Left renal cortex interstitium (tissue), 4 donors: Measurements from ENCODE around the gene SERPINA10. TPM values are rescaled to one million over a fixed set of nuclear protein-coding genes. Genes with fewer than 3 reads are reported as not detected.
"Not testable (repeated sequence)": the region's sequence is repeated elsewhere in the genome, so short reads cannot be mapped to it uniquely, and the experiment has no call there.

ENCODE experiments used
- DNase-seq, 4 donors: peaks; one replicate each; pipeline ENCODE4 v3.0.0-alpha.2; 2013; ENCODE audit warnings: low read depth in 4 of 4, low spot score in 2 of 4, missing footprints in 1 of 4
- polyA plus RNA-seq, 4 donors: library from polyadenylated mRNA; unstranded; fragments of 120-200 nt; gene quantifications; one replicate each; pipeline ENCODE4 v1.2.1, GENCODE V29; 2013; ENCODE audit not compliant: insufficient read length in 4 of 4

Gene SERPINA10
- polyA plus RNA-seq, 4 donors, result 0.06 to 0.78 (median 0.21) TPM

DNA sequence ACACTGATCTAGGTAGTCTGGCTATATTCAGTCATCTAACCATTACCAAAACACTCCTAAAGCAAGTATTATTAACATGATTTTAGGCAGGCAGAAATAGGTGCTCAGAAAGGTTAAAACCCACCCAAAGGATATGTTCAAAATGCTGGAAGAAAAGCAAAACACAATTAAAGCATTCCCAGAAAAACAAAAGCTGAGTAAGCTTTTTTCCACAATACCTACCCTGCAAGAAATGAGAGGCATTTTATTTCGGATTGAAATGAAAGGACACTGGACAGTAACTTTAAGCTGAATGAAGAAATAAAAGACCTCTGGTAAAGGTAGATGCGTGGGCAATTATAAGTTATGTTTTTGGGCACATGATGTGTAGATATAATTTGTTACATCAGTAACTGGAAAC, 21.8 kb upstream of the SERPINA10 start:
- no peak for DNase-seq

DNA sequence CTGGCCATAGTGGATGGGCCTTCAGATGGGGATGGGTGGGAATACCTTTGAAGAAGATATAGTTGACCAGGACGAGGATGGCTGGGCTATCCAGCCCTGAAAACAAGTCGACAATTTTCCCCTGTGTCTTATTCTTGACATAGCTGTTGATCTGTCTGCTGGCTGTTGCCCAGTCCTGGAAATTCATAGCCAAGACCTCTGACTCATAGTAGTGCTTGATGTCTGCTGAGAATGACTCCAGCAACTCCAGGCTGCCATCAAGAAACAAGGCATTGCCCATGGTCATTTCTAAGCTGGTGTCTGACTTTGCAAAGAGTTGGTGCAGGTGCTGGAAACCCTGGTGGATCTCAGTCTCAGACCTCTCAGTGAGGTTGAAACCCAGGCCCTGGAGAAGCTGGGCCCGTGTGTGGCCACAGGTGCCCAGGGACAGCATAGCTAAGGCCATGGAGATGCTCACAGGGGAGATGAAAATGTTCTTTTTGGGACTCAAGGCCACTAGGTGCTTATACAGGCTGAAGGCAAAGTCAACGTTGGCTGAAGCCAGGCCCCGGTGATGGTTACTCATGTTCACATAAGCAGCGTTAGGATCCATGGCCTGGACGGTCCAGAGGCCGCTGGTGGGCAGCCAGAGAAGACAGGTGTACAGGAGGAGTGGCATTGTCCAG, 21.1 kb upstream of the SERPINA10 start:
- DNase-seq, result no peak

GRCh38 chr14:94312481-94313246, 19.6 kb upstream of the SERPINA10 start:
- DNase-seq, result no peak

- DNase-seq, result no peak
These were observed 17.2 kb upstream of the SERPINA10 start for GRCh38 chr14:94310248-94310647.

DNA sequence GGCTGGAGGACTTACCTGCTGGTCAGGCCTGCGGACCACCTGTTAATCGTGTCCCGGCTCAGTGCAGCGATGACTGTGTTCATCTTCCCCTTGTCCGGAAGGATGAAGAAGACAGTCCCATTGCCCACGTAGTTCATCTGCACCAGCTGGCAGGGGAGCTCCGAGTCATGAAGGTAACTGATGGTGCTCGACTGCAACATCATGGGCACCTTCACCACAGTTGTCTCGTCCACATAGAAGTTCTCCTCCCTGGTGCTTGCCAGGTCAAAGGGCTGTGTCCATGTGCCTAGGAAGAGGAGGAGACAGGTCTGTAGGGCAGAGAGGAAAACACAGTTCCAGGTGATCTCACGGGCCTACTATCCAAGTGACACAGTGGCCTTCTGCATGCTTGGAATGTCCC, 16.7 kb upstream of the SERPINA10 start:
- no peak for DNase-seq

- no peak for DNase-seq
These were observed 14.4 kb upstream of the SERPINA10 start for GRCh38 chr14:94307410-94307992.

DNA sequence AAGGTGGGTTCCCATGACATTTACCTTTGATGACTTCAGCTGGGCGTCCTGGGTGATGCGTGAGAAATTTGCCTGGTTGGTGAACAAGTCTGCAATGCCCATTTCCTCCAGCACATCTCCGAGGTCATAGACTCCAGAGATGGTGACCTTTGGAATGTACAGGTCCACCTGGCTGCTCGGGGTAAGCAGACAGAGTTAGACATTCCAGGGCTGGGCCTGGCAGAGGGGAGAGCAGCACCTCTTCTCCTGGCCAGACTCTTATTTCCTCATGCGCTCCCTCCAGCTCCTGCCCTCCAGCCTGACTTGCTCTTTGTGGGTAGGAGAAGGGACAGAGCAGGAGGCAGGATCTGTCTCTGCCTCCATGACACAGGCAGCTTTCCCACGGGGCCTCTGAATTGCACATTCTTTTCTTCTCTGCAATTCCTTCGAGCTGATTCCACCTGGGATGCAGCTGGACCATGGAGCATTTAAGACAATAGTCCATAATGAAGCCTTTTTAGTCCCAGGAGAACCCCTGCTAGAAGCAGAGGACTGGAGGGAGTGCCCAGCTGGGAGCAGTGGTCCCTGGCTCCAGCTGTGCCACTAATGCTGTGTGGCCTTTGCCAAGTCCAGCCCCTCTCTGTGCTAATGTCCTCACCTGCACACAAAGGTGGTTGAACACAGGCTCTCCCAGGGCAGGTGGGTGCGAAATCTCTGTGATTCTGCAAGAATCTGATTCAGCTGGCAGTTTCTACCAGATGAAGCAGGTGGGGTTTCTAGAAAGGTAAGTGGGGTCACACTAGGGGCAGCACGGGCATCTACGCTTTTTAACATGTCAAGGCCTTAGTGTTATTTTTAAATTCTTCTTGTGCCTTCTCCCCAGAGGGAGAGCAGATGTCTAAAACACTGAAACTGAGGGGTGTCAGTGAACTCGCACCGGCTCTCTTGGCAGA, 13.2 kb upstream of the SERPINA10 start:
- DNase-seq, result no peak

DNA sequence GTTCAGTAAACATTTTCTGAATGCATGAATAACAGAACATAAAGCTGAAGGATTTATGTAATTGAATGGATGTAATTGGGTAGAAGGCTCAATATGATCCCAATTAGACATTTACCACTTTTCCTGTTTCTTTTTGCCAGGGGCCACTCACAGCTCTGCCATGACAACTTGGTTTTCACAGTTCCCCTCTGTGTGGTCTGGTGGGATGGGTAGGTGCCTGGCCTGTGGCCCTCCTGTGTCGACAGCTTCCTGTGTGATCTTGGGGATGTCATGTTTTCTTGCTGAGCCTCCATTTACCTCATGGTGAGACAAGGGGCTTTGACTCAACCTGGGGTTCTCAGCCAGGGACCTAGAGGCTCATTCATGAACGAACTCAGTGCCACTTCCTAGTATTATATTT, 12.6 kb upstream of the SERPINA10 start:
- no peak for DNase-seq

DNA sequence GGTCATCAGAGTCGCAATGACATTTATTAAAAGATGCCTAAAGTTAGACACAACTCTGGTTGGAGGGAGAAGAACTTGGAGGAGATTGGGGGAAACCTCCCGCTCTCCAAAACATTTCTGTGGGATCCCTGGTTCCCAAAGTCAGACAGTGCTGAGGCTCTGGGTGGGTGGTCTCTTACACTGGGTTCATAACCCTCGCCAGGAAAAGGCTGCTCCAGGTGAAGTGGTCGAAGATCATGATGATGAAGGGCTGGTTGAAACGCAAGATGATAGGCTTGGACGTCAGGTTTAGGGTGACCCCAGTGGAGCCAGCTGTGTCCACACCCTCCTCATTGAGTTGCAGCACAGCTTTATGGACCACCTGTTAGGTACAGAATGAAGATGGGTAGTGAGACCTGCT, 11.2 kb upstream of the SERPINA10 start:
- no peak for DNase-seq

- DNase-seq, result no peak
These were observed 10.0 kb upstream of the SERPINA10 start for GRCh38 chr14:94303111-94303510.

GRCh38 chr14:94298130-94298529, 5.1 kb upstream of the SERPINA10 start:
- no peak for DNase-seq

GRCh38 chr14:94296181-94296545, 3.1 kb upstream of the SERPINA10 start:
- not testable (repeated sequence) for DNase-seq

DNA sequence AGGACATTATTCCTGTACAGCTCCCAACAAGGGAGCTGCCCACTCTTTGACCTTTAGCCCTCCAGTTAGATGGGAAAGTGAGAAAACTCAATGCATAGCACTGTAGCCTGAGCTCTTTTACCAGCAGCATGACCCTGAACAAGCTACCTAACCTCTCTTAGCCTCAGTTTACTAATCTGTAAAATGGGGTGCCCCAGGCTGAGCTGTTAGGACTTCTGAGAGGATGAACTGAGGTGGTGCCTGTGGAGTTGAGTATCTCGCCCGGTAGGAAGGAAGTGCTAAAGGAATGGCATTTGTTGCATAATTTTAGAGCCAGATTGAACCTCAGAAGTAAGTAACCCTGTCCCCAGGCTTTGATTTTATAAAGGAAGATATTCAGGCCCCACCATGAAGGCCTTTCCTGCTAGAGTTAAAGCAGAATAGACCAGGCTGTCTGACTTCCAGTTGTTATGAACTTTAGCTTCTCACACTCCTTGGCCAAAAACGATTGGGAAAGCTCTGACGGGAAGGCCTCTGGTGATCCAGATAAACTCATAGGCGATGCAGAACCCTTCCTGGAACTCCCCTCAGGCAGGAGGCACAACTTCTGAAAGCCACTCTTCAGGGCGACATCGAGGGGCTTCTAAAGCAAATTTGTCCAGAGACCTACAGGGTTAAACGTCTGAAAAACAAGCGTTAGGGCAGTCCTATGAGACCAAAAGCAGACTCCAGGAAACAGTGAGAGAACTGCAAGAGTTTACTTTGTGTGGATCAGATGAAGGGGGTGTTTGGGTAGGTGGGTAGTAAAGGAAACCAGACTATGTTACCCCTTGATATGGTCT, 2.5 kb upstream of the SERPINA10 start:
- no peak for DNase-seq

GRCh38 chr14:94293578-94293924, 483 bp upstream of the SERPINA10 start:
- DNase-seq, result no peak

- no peak for DNase-seq
These were observed 569 bp downstream of the SERPINA10 start for GRCh38 chr14:94292526-94292871.

- DNase-seq, result no peak
These were observed 1.1 kb downstream of the SERPINA10 start for GRCh38 chr14:94291906-94292525.

- DNase-seq, result no peak
These were observed 1.7 kb downstream of the SERPINA10 start for GRCh38 chr14:94291159-94291905.

- no peak for DNase-seq
These were observed 2.9 kb downstream of the SERPINA10 start for GRCh38 chr14:94290197-94290596.
